ENCODE measurements around the gene FGFR3.

FGFR3 gene

GRCh38 chr4:1794809-1795298 lies 1.8 kb downstream of the FGFR3 start:
- H3K27me3 ChIP-seq (ENCODE audit: control insufficient read depth in 1 of 2, insufficient read depth in 1 of 2, low read length in 2 of 2), result peaks cover 48 to 73% of the 10 kb centered on the region in 2 experiments
- no peak overlapping the region for H2BK12ac ChIP-seq (ENCODE audit: low read length in 2 of 2)
- under 1% methylated on average over 46 of the region's 68 CpGs for WGBS
- H3K18ac ChIP-seq (ENCODE audit: low read depth in 1 of 2, low read length in 2 of 2), result no peak overlapping the region
- no peak overlapping the region for H2AK5ac ChIP-seq (ENCODE audit: low read length, severe bottlenecking)
- H3K9me3 ChIP-seq (ENCODE audit: control insufficient read depth, low read length), result no peaks in the 10 kb centered on the region
- no peak overlapping the region for H2BK120ac ChIP-seq (ENCODE audit: low read depth, low read length)
- DNase-seq, result no peak
- H3K4ac ChIP-seq (ENCODE audit: low read depth in 1 of 2, low read length in 2 of 2), result no peak overlapping the region
- H3K27ac ChIP-seq (ENCODE audit: low read length, poor library complexity, severe bottlenecking), result no peak overlapping the region
- H3K36me3 ChIP-seq (ENCODE audit: control insufficient read depth in 1 of 2, insufficient read depth in 2 of 2, low read depth in 1 of 2, low read length in 2 of 2), result no peaks in the 10 kb centered on the region
- no peaks in the 10 kb centered on the region for H3K79me1 ChIP-seq (replicated peaks; ENCODE audit: low read length, poor library complexity, severe bottlenecking)
- H3K4me1 ChIP-seq (ENCODE audit: control insufficient read depth, insufficient read depth, low read depth, low read length), result peaks cover 32% of the 10 kb centered on the region
- H3K9ac ChIP-seq (ENCODE audit: low read length), result no peak overlapping the region
- peak overlapping the region in 1 of 2 experiments; percentile 14 for H3K23ac ChIP-seq (ENCODE audit: low read length in 2 of 2)
- no peak overlapping the region for H3K14ac ChIP-seq (ENCODE audit: low read length in 2 of 2)
- peak overlapping the region; percentile 71 for H3K4me2 ChIP-seq (ENCODE audit: low read length, poor library complexity, severe bottlenecking)
- no peak overlapping the region for H2BK5ac ChIP-seq (ENCODE audit: low read depth, low read length, poor library complexity, severe bottlenecking)
- H4K91ac ChIP-seq (ENCODE audit: low read length), result no peak overlapping the region
- H3K4me3 ChIP-seq (ENCODE audit: insufficient read depth in 1 of 2, low read depth in 1 of 2, low read length in 2 of 2), result peak overlapping the region in 1 of 2 experiments; percentile 32
- no peak overlapping the region for H2AFZ ChIP-seq (ENCODE audit: low read depth, low read length)
- no peak overlapping the region for H2BK15ac ChIP-seq (ENCODE audit: low read depth, poor library complexity, severe bottlenecking)
- H4K8ac ChIP-seq (ENCODE audit: low read length), result no peak overlapping the region

- H3K9me3 ChIP-seq (ENCODE audit: control insufficient read depth, low read length), result no peaks in the 10 kb centered on the region
- no peak for DNase-seq
- no peak overlapping the region for H3K27ac ChIP-seq (ENCODE audit: low read length, poor library complexity, severe bottlenecking)
- no peak overlapping the region for H3K4ac ChIP-seq (ENCODE audit: low read depth in 1 of 2, low read length in 2 of 2)
- no peak overlapping the region for H2AFZ ChIP-seq (ENCODE audit: low read depth, low read length)
- H2AK5ac ChIP-seq (ENCODE audit: low read length, severe bottlenecking), result no peak overlapping the region
- no peak overlapping the region for H4K91ac ChIP-seq (ENCODE audit: low read length)
- peak overlapping the region; percentile 71 for H3K4me2 ChIP-seq (ENCODE audit: low read length, poor library complexity, severe bottlenecking)
- no peak overlapping the region for H2BK15ac ChIP-seq (ENCODE audit: low read depth, poor library complexity, severe bottlenecking)
- no peak overlapping the region for H3K14ac ChIP-seq (ENCODE audit: low read length in 2 of 2)
- H3K4me3 ChIP-seq (ENCODE audit: insufficient read depth in 1 of 2, low read depth in 1 of 2, low read length in 2 of 2), result no peak overlapping the region
- H4K8ac ChIP-seq (ENCODE audit: low read length), result no peak overlapping the region
- H3K79me1 ChIP-seq (replicated peaks; ENCODE audit: low read length, poor library complexity, severe bottlenecking), result no peaks in the 10 kb centered on the region
- peaks cover 32% of the 10 kb centered on the region for H3K4me1 ChIP-seq (ENCODE audit: control insufficient read depth, insufficient read depth, low read depth, low read length)
- H3K23ac ChIP-seq (ENCODE audit: low read length in 2 of 2), result no peak overlapping the region
- WGBS, result 37% methylated on average over 25 of the region's 32 CpGs
- H3K27me3 ChIP-seq (ENCODE audit: control insufficient read depth in 1 of 2, insufficient read depth in 1 of 2, low read length in 2 of 2), result peaks cover 44 to 67% of the 10 kb centered on the region in 2 experiments
- no peak overlapping the region for H3K18ac ChIP-seq (ENCODE audit: low read depth in 1 of 2, low read length in 2 of 2)
- no peak overlapping the region for H2BK5ac ChIP-seq (ENCODE audit: low read depth, low read length, poor library complexity, severe bottlenecking)
- H2BK12ac ChIP-seq (ENCODE audit: low read length in 2 of 2), result no peak overlapping the region
- H3K9ac ChIP-seq (ENCODE audit: low read length), result no peak overlapping the region
- no peaks in the 10 kb centered on the region for H3K36me3 ChIP-seq (ENCODE audit: control insufficient read depth in 1 of 2, insufficient read depth in 2 of 2, low read depth in 1 of 2, low read length in 2 of 2)
- no peak overlapping the region for H2BK120ac ChIP-seq (ENCODE audit: low read depth, low read length)
These were observed 2.5 kb downstream of the FGFR3 start for GRCh38 chr4:1795299-1796195.

- Histone ChIP-seq H2BK12ac (ENCODE audit: low read length in 2 of 2) (no peak overlapping the region), H3K9me3 (ENCODE audit: control insufficient read depth, low read length) (no peaks in the 10 kb centered on the region)
- 85% methylated on average over 14 of the region's 14 CpGs for WGBS
These were observed 3.6 kb downstream of the FGFR3 start for GRCh38 chr4:1796486-1797204.

GRCh38 chr4:1797298-1797860 lies 4.3 kb downstream of the FGFR3 start:
- Histone ChIP-seq H3K36me3 (ENCODE audit: control insufficient read depth in 1 of 2, insufficient read depth in 2 of 2, low read depth in 1 of 2, low read length in 2 of 2) (no peaks in the 10 kb centered on the region), H2BK12ac (ENCODE audit: low read length in 2 of 2) (no peak overlapping the region), H3K9me3 (ENCODE audit: control insufficient read depth, low read length) (no peaks in the 10 kb centered on the region), H4K8ac (ENCODE audit: low read length) (no peak overlapping the region), H3K79me1 (replicated peaks; ENCODE audit: low read length, poor library complexity, severe bottlenecking) (no peaks in the 10 kb centered on the region), H3K4me2 (ENCODE audit: low read length, poor library complexity, severe bottlenecking) (no peak overlapping the region), H3K4ac (ENCODE audit: low read depth in 1 of 2, low read length in 2 of 2) (no peak overlapping the region), H4K91ac (ENCODE audit: low read length) (no peak overlapping the region), H2BK5ac (ENCODE audit: low read depth, low read length, poor library complexity, severe bottlenecking) (no peak overlapping the region), H3K14ac (ENCODE audit: low read length in 2 of 2) (peak overlapping the region in 1 of 2 experiments; percentile 62), H3K4me3 (ENCODE audit: insufficient read depth in 1 of 2, low read depth in 1 of 2, low read length in 2 of 2) (no peak overlapping the region), H3K4me1 (ENCODE audit: control insufficient read depth, insufficient read depth, low read depth, low read length) (peaks cover 32% of the 10 kb centered on the region), H3K9ac (ENCODE audit: low read length) (no peak overlapping the region), H2AFZ (ENCODE audit: low read depth, low read length) (no peak overlapping the region), H3K27me3 (ENCODE audit: control insufficient read depth in 1 of 2, insufficient read depth in 1 of 2, low read length in 2 of 2) (peaks cover 27 to 56% of the 10 kb centered on the region in 2 experiments), H3K18ac (ENCODE audit: low read depth in 1 of 2, low read length in 2 of 2) (no peak overlapping the region), H2BK120ac (ENCODE audit: low read depth, low read length) (no peak overlapping the region), H2BK15ac (ENCODE audit: low read depth, poor library complexity, severe bottlenecking) (peak overlapping the region; percentile 12), H3K23ac (ENCODE audit: low read length in 2 of 2) (no peak overlapping the region), H2AK5ac (ENCODE audit: low read length, severe bottlenecking) (no peak overlapping the region), H3K27ac (ENCODE audit: low read length, poor library complexity, severe bottlenecking) (no peak overlapping the region)
- 93% methylated on average over 16 of the region's 16 CpGs for WGBS
- DNase-seq, result no peak

More at GRCh38 chr4:1796486-1797204, 3.6 kb downstream of the FGFR3 start:
- Histone ChIP-seq H3K4me2 (ENCODE audit: low read length, poor library complexity, severe bottlenecking) (no peak overlapping the region), H3K27ac (ENCODE audit: low read length, poor library complexity, severe bottlenecking) (no peak overlapping the region), H3K4me3 (ENCODE audit: insufficient read depth in 1 of 2, low read depth in 1 of 2, low read length in 2 of 2) (no peak overlapping the region), H3K4ac (ENCODE audit: low read depth in 1 of 2, low read length in 2 of 2) (no peak overlapping the region), H3K14ac (ENCODE audit: low read length in 2 of 2) (no peak overlapping the region), H3K9ac (ENCODE audit: low read length) (no peak overlapping the region), H3K4me1 (ENCODE audit: control insufficient read depth, insufficient read depth, low read depth, low read length) (peaks cover 32% of the 10 kb centered on the region), H2BK15ac (ENCODE audit: low read depth, poor library complexity, severe bottlenecking) (no peak overlapping the region), H4K91ac (ENCODE audit: low read length) (no peak overlapping the region), H2BK5ac (ENCODE audit: low read depth, low read length, poor library complexity, severe bottlenecking) (no peak overlapping the region), H2AK5ac (ENCODE audit: low read length, severe bottlenecking) (no peak overlapping the region), H4K8ac (ENCODE audit: low read length) (peak overlapping the region; percentile 30), H2BK120ac (ENCODE audit: low read depth, low read length) (no peak overlapping the region), H3K79me1 (replicated peaks; ENCODE audit: low read length, poor library complexity, severe bottlenecking) (no peaks in the 10 kb centered on the region), H3K27me3 (ENCODE audit: control insufficient read depth in 1 of 2, insufficient read depth in 1 of 2, low read length in 2 of 2) (peaks cover 34 to 58% of the 10 kb centered on the region in 2 experiments), H3K23ac (ENCODE audit: low read length in 2 of 2) (no peak overlapping the region), H3K36me3 (ENCODE audit: control insufficient read depth in 1 of 2, insufficient read depth in 2 of 2, low read depth in 1 of 2, low read length in 2 of 2) (no peaks in the 10 kb centered on the region), H3K18ac (ENCODE audit: low read depth in 1 of 2, low read length in 2 of 2) (no peak overlapping the region), H2AFZ (ENCODE audit: low read depth, low read length) (no peak overlapping the region)
- no peak for DNase-seq
